Fibroblast of villous mesenchyme (primary cell): ENCODE data around the gene P2RX3. TPM values are rescaled to one million over a fixed set of nuclear protein-coding genes. Genes with fewer than 3 reads are reported as not detected.
"Not testable (repeated sequence)": the region's sequence is repeated elsewhere in the genome, so short reads cannot be mapped to it uniquely, and the experiment has no call there.

ENCODE experiments used
- DNase-seq: peaks from one replicate; pipeline ENCODE4 v3.0.0-alpha.2; 2010; ENCODE audit warnings: low read depth
- H3K4me3 ChIP-seq: 2 replicates; pipeline ENCODE4 v1.5.1; 2011; ENCODE audit warnings: low read depth, mild to moderate bottlenecking, low read length
- CTCF ChIP-seq: IDR thresholded peaks from 2 replicates; pipeline ENCODE4 v1.5.1; 2012; ENCODE audit warnings: low read depth, mild to moderate bottlenecking, low read length; ENCODE audit not compliant: insufficient read depth
- total RNA-seq: library from RNA; depleted of rRNA; stranded (reverse); fragments of >200 nt; gene quantifications from 2 replicates; pipeline ENCODE4 v1.2.3, GENCODE V29; 2012

Gene P2RX3
- total RNA-seq, 1 donor = not detected

GRCh38 chr11:57336111-57336666 is 2.0 kb upstream of the P2RX3 start:
- no peak for DNase-seq
- TF ChIP-seq CTCF = no peak
- peak overlapping the region; percentile 75 for H3K4me3 ChIP-seq

GRCh38 chr11:57336856-57337255 is 1.3 kb upstream of the P2RX3 start:
- H3K4me3 ChIP-seq, DNase-seq: not testable (repeated sequence)

GRCh38 chr11:57339328-57339727 is 1.2 kb downstream of the P2RX3 start:
- no peak for TF ChIP-seq CTCF
- DNase-seq = no peak
- H3K4me3 ChIP-seq = no peak overlapping the region

- no peak overlapping the region for H3K4me3 ChIP-seq
- peak; percentile 36 for TF ChIP-seq CTCF
- DNase-seq = peak; percentile 42
Measured at GRCh38 chr11:57340039-57340615, 2.0 kb downstream of the P2RX3 start.

- DNase-seq = no peak
- H3K4me3 ChIP-seq = no peak overlapping the region
- no peak for TF ChIP-seq CTCF
Measured at GRCh38 chr11:57341250-57341808, 3.2 kb downstream of the P2RX3 start.

- no peak overlapping the region for H3K4me3 ChIP-seq
- DNase-seq = no peak
- no peak for TF ChIP-seq CTCF
Measured at GRCh38 chr11:57342702-57343101, 4.5 kb downstream of the P2RX3 start.

- DNase-seq = no peak
- H3K4me3 ChIP-seq = no peak overlapping the region
- no peak for TF ChIP-seq CTCF
Measured at GRCh38 chr11:57343825-57344224, 5.7 kb downstream of the P2RX3 start.
